Kidney epithelial cell (primary cell): ENCODE results near the gene RAPGEF4. TPM values are rescaled to one million over a fixed set of nuclear protein-coding genes. Genes with fewer than 3 reads are reported as not detected.

ENCODE experiments used
- DNase-seq: peaks from one replicate; pipeline ENCODE4 v3.0.0-alpha.2; 2010; ENCODE audit warnings: low read depth
- H3K27me3 ChIP-seq: 2 replicates; pipeline ENCODE4 v1.6.0; 2011; ENCODE audit warnings: low read length; ENCODE audit not compliant: control insufficient read depth, insufficient read depth
- H3K36me3 ChIP-seq: 2 replicates; pipeline ENCODE4 v1.5.1; 2011; ENCODE audit warnings: low read length; ENCODE audit not compliant: control insufficient read depth, insufficient read depth
- H3K4me3 ChIP-seq: 2 replicates; pipeline ENCODE4 v1.5.1; 2011; ENCODE audit warnings: low read depth, mild to moderate bottlenecking, control low read depth, low read length
- total RNA-seq: library from RNA; depleted of rRNA; stranded (reverse); fragments of >200 nt; gene quantifications from 2 replicates; pipeline ENCODE4 v1.2.3, GENCODE V29; 2015
- TF ChIP-seq, protein P1 (sequence below): IDR thresholded peaks from 2 replicates; pipeline ENCODE4 v1.5.1; 2011; ENCODE audit warnings: mild to moderate bottlenecking, moderate library complexity, low read length, control low read depth, inconsistent platforms; ENCODE audit not compliant: insufficient read depth, poor library complexity, severe bottlenecking

Gene RAPGEF4
- total RNA-seq, 1 donor from 2014 or later = 0.71 TPM

DNA sequence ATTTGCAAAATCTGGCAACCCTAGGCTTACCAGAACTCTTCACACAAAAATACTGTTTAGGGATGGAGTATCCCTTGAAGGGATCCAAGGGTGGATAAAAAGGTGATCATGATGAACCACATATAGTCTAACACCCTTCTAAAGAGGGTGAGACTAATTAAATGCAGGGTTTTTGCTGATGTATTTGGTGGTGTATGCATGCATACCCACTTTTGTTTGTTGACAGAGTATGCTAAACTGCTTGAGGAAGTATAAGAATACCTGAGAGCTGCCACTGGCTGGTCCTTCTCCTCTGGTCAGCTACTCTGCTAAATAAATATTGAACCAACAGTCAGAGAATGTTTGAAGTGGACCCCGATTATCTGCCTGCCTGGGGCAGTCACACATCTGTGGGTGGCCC, 34.2 kb downstream of the RAPGEF4 start:
- no peak for DNase-seq
- H3K4me3 ChIP-seq = no peak overlapping the region

DNA sequence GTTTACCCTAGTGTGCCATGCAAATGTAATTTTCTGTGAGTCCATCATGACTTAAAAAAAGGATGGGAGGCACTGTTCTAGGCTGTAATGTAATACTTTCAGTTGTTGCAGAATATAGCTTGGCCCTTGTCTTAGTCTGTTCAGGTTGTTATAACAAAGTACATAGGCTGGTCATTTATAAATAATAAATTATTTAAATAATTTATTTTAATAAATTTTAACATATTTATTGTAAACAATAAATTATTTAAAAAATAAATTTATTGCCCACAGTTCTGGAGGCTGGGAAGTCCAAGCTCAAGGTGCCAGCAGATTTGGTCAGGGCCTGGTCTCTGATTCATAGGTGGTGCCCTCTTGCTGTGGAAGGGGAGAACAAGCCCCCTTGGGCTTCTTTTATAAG, 35.2 kb downstream of the RAPGEF4 start:
- Histone ChIP-seq H3K27me3 (no peaks in the 10 kb centered on the region), H3K4me3 (no peak overlapping the region), H3K36me3 (no peaks in the 10 kb centered on the region)
- TF ChIP-seq, protein P1, sequence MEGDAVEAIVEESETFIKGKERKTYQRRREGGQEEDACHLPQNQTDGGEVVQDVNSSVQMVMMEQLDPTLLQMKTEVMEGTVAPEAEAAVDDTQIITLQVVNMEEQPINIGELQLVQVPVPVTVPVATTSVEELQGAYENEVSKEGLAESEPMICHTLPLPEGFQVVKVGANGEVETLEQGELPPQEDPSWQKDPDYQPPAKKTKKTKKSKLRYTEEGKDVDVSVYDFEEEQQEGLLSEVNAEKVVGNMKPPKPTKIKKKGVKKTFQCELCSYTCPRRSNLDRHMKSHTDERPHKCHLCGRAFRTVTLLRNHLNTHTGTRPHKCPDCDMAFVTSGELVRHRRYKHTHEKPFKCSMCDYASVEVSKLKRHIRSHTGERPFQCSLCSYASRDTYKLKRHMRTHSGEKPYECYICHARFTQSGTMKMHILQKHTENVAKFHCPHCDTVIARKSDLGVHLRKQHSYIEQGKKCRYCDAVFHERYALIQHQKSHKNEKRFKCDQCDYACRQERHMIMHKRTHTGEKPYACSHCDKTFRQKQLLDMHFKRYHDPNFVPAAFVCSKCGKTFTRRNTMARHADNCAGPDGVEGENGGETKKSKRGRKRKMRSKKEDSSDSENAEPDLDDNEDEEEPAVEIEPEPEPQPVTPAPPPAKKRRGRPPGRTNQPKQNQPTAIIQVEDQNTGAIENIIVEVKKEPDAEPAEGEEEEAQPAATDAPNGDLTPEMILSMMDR = no peak
- DNase-seq = no peak

More for the DNA sequence above, 34.2 kb downstream of the RAPGEF4 start:
- Histone ChIP-seq H3K36me3 (no peaks in the 10 kb centered on the region), H3K27me3 (no peaks in the 10 kb centered on the region)
- TF ChIP-seq, protein P1 = no peak

DNA sequence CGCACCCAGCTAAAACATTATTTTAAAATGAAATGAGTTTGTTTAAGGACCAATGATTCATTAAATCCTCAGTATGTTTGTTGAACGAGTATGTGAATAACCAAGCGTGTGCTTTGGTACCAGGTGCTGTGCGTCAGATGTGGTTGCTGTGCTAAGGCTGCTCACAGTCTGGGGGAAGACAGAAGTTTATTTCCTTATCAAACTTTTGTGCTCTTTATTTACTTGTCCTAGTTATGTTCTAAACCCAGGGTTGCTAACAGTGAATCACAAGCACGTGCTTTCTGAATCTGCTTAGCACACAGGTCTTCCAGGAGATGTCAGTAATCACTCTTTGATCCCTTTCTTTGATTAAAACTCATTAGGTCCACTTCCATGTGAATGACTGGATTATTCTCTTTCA, 37.0 kb downstream of the RAPGEF4 start:
- Histone ChIP-seq H3K27me3 (no peaks in the 10 kb centered on the region), H3K4me3 (no peak overlapping the region), H3K36me3 (no peaks in the 10 kb centered on the region)
- no peak for DNase-seq
- TF ChIP-seq, protein P1 = no peak

DNA sequence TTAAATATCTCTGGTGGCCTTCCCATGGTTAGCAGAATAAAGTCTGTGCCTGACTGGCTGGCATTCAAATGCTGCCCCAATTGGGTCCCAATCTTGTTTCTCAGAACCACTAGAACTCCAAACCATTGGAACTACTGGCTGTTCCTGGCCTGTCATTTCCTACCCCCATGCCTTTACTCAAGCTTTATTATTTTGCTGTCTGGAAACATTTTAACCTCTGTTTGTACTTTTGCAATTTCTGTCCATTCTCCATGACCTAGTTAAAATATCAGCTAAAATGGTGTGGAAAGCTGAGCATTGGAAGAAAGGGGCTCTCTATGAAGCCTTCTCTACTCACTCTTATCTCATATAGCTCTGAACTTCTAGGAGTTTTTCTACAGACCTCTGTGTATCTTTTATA, 38.7 kb downstream of the RAPGEF4 start:
- Histone ChIP-seq H3K4me3 (no peak overlapping the region), H3K36me3 (no peaks in the 10 kb centered on the region), H3K27me3 (no peaks in the 10 kb centered on the region)
- no peak for DNase-seq
- TF ChIP-seq, protein P1 = no peak

DNA sequence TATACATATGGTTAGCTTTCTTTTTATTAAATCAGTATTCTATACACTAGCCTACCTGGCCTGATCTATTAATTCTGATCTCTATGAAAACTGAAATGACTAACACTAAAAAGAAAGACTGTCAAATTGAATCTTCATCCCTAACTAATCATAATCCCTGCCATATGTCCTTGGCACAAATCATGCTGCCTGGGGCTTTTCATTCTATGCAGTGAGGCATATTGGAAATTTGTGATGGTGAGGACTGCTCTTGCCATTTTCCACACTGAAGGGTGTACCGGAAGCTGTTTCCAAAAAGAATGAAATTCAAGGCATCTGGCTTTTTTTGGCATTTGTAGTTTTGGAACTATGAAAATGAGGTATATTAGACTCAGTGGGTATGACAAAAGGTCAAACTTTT, 39.7 kb downstream of the RAPGEF4 start:
- no peaks in the 10 kb centered on the region for H3K36me3 ChIP-seq
- no peak for DNase-seq
- H3K27me3 ChIP-seq = no peaks in the 10 kb centered on the region
- no peak overlapping the region for H3K4me3 ChIP-seq
- TF ChIP-seq, protein P1 = no peak

DNA sequence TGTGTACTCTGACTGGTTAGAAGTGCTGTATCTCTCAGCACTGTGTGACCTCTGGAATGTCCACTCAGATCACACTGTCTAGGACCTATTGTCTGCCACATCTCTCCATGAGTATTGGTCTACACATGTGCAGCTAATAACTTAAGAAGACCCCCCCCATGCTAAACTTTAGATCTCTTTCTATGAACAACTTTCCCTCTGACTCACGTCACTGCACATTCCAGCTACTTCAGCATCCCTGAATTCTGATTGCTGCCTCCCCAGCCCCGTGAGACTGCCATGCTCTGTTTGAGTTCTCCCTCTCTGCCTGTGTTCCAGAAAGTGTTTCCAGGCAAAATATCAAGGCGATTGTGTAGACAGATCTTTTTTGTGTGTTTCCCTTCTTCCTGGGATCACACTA, 41.8 kb downstream of the RAPGEF4 start:
- Histone ChIP-seq H3K27me3 (no peaks in the 10 kb centered on the region), H3K4me3 (no peak overlapping the region), H3K36me3 (no peaks in the 10 kb centered on the region)
- no peak for DNase-seq
- TF ChIP-seq, protein P1 = no peak
